ENCODE data around the gene CCDC91.

DNA sequence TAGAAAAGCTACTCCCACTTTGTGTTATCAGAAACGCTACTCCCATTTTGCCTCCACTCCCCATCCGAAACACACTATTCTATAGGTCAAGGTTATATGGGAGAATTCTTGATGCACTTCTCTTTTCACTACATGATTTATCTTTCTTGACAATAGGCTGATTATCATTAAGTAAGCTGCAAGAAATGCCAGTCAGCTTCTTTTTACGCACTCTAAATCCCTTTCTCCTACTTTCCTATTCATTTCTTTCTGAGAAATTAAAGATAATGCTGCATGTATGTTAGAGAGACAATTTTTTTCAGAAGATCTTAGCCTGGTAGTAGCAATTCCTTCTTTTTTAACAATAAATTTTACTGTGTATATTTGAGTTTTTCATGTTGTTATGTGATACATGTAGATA, 41.0 kb upstream of the CCDC91 start:
- TF ChIP-seq, protein P1, sequence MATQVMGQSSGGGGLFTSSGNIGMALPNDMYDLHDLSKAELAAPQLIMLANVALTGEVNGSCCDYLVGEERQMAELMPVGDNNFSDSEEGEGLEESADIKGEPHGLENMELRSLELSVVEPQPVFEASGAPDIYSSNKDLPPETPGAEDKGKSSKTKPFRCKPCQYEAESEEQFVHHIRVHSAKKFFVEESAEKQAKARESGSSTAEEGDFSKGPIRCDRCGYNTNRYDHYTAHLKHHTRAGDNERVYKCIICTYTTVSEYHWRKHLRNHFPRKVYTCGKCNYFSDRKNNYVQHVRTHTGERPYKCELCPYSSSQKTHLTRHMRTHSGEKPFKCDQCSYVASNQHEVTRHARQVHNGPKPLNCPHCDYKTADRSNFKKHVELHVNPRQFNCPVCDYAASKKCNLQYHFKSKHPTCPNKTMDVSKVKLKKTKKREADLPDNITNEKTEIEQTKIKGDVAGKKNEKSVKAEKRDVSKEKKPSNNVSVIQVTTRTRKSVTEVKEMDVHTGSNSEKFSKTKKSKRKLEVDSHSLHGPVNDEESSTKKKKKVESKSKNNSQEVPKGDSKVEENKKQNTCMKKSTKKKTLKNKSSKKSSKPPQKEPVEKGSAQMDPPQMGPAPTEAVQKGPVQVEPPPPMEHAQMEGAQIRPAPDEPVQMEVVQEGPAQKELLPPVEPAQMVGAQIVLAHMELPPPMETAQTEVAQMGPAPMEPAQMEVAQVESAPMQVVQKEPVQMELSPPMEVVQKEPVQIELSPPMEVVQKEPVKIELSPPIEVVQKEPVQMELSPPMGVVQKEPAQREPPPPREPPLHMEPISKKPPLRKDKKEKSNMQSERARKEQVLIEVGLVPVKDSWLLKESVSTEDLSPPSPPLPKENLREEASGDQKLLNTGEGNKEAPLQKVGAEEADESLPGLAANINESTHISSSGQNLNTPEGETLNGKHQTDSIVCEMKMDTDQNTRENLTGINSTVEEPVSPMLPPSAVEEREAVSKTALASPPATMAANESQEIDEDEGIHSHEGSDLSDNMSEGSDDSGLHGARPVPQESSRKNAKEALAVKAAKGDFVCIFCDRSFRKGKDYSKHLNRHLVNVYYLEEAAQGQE (IDR thresholded peaks at IDR 0.05; ENCODE audit: insufficient read depth in 1 of 2, low read depth in 2 of 2, low read length in 2 of 2): no peak
- no peak for TF ChIP-seq POLR2AphosphoS5 (IDR thresholded peaks at IDR 0.05; ENCODE audit: low read depth, low read length)
- TF ChIP-seq TAF1 (IDR thresholded peaks at IDR 0.05; ENCODE audit: borderline replicate concordance, insufficient read depth, low read length): no peak

Data from PFSK-1 (cell line).